Endodermal cell (in vitro differentiated cells): ENCODE data around the gene KIRREL3. TPM values are rescaled to one million over a fixed set of nuclear protein-coding genes. Genes with fewer than 3 reads are reported as not detected.

Experiments
- DNase-seq: peaks from one replicate; pipeline ENCODE4 v3.0.0-alpha.2; 2017
- H3K27ac ChIP-seq: 2 replicates; pipeline ENCODE4 v1.5.1; 2013; ENCODE audit warnings: mild to moderate bottlenecking, low read depth, low read length, moderate library complexity
- H3K27me3 ChIP-seq: 2 replicates; pipeline ENCODE4 v1.6.1; 2013; ENCODE audit warnings: mild to moderate bottlenecking, low read length, moderate library complexity; ENCODE audit not compliant: insufficient read depth, control insufficient read depth, poor library complexity, severe bottlenecking
- H3K36me3 ChIP-seq: 2 replicates; pipeline ENCODE4 v1.7.0; 2013; ENCODE audit warnings: mild to moderate bottlenecking, low read length, moderate library complexity; ENCODE audit not compliant: control insufficient read depth, insufficient read depth
- H3K4me1 ChIP-seq: one replicate; pipeline ENCODE4 v1.7.0; 2013; ENCODE audit warnings: low read length; ENCODE audit not compliant: control insufficient read depth, insufficient read depth
- H3K4me3 ChIP-seq: 2 replicates; pipeline ENCODE4 v1.5.1; 2013; ENCODE audit warnings: mild to moderate bottlenecking, low read length, moderate library complexity
- H3K9ac ChIP-seq: 2 replicates; pipeline ENCODE4 v1.6.1; 2013; ENCODE audit warnings: mild to moderate bottlenecking, low read length, moderate library complexity; ENCODE audit not compliant: poor library complexity, severe bottlenecking; ENCODE audit errors: extremely low read depth
- H3K9me3 ChIP-seq: 2 replicates; pipeline ENCODE4 v1.6.1; 2013; ENCODE audit warnings: mild to moderate bottlenecking, low read length, moderate library complexity; ENCODE audit not compliant: control insufficient read depth
- H3K27ac Mint-ChIP-seq: 2 replicates; pipeline ENCODE4 v1.8.0; 2020; ENCODE audit warnings: mixed read lengths
- H3K27me3 Mint-ChIP-seq: 2 replicates; pipeline ENCODE4 v1.8.0; 2021; ENCODE audit warnings: mild to moderate bottlenecking, mixed read lengths; ENCODE audit not compliant: insufficient read depth
- H3K36me3 Mint-ChIP-seq: 2 replicates; pipeline ENCODE4 v1.8.0; 2020; ENCODE audit warnings: low read depth, mixed read lengths
- H3K4me1 Mint-ChIP-seq: 2 replicates; pipeline ENCODE4 v1.8.0; 2020; ENCODE audit warnings: mixed read lengths
- H3K4me3 Mint-ChIP-seq: 2 replicates; pipeline ENCODE4 v1.8.0; 2020; ENCODE audit warnings: mild to moderate bottlenecking, moderate library complexity, mixed read lengths
- H3K9me3 Mint-ChIP-seq: 2 replicates; pipeline ENCODE4 v1.8.0; 2020; ENCODE audit warnings: mild to moderate bottlenecking, mixed read lengths
- WGBS, 2 experiments: methylation state at CpG; one replicate each; pipeline versions ENCODE4 v1.1.5 to v1.1.7; 2013; ENCODE audit warnings: missing lambda C conversion rate in 2 of 2, mixed read lengths in 1 of 2; ENCODE audit not compliant: insufficient coverage in 1 of 2, insufficient read length in 1 of 2; 5-methylcytosine and 5-hydroxymethylcytosine counted together
- total RNA-seq, 2 donors: library from RNA; stranded (reverse); fragmentation: NEBNext Ultra II Directional in 1 of 2; extraction: Animal tissue kit (Norgen Biotek cat#: 25700) in 1 of 2; gene quantifications; 2 replicates in 1 of 2; 3 replicates in 1 of 2; pipeline ENCODE4 v1.2.1, GENCODE V29; 2021
- TF ChIP-seq, protein P1 (sequence below): fragments of 200-600 bp; sonication (generic); conservative IDR thresholded peaks from 2 replicates; pipeline ENCODE4 v1.5.0; 2021; ENCODE audit warnings: antibody characterized with exemption, mild to moderate bottlenecking

KIRREL3 gene
- total RNA-seq, 2 donors from 2014 or later, result 1.1 to 1.4 TPM

DNA sequence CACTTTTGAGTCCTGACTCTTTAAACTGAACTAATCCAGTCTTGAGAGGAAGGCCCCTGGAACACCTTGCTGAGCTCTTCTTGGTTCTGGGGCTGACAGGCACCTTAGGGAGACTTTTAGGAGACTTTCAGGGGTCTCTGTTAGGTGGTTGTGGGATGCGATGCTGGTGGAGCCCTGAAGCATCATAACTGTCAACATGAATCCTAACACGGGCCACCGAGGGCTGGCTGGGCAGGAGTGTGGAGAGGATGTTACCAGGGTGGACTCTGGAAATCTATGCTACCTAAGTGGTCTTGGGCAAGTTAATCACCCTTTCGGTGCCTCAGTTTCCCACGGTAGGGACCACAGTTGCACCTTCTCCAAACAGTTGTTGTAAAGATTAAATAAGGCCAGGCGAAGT is 538.6 kb downstream of the KIRREL3 start:
- Histone ChIP-seq H3K27ac (no peak overlapping the region), H3K9me3 (peaks cover 5% of the 10 kb centered on the region), H3K27me3 (peaks cover 8% of the 10 kb centered on the region), H3K4me3 (no peak overlapping the region), H3K4me1 (no peaks in the 10 kb centered on the region), H3K9ac (no peak overlapping the region), H3K36me3 (no peaks in the 10 kb centered on the region)
- no peak for DNase-seq
- Mint-ChIP-seq H3K27ac (no peak overlapping the region), H3K4me1 (peaks cover 5% of the 10 kb centered on the region), H3K27me3 (peaks cover 7% of the 10 kb centered on the region), H3K36me3 (no peaks in the 10 kb centered on the region), H3K4me3 (no peak overlapping the region), H3K9me3 (no peaks in the 10 kb centered on the region)
- 87 to 92% methylated on average over 4 to 6 of the region's 6 CpGs for WGBS, 2 experiments
- TF ChIP-seq, protein P1, sequence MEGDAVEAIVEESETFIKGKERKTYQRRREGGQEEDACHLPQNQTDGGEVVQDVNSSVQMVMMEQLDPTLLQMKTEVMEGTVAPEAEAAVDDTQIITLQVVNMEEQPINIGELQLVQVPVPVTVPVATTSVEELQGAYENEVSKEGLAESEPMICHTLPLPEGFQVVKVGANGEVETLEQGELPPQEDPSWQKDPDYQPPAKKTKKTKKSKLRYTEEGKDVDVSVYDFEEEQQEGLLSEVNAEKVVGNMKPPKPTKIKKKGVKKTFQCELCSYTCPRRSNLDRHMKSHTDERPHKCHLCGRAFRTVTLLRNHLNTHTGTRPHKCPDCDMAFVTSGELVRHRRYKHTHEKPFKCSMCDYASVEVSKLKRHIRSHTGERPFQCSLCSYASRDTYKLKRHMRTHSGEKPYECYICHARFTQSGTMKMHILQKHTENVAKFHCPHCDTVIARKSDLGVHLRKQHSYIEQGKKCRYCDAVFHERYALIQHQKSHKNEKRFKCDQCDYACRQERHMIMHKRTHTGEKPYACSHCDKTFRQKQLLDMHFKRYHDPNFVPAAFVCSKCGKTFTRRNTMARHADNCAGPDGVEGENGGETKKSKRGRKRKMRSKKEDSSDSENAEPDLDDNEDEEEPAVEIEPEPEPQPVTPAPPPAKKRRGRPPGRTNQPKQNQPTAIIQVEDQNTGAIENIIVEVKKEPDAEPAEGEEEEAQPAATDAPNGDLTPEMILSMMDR, result no peak

DNA sequence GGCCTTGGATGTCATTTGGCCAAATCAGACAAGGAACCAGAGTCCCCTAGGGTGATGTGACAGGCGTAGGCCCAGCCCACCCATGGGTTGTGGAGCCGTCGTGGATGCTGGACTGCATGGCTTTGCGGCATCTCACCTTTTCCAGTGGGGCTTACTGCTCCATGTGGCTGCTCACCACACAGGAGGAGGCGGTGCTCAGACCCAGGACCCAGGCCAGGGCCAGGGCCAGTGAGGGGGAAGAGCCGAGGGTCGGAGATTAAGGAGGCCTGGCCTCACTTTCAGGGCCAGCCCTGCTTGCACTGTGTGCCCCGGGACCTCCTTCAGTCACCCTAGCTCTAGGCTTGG is 539.5 kb downstream of the KIRREL3 start:
- no peaks in the 10 kb centered on the region for H3K9me3 Mint-ChIP-seq
- Histone ChIP-seq H3K27me3 (peaks cover 8% of the 10 kb centered on the region), H3K9me3 (peaks cover 5% of the 10 kb centered on the region), H3K9ac (no peak overlapping the region), H3K4me3 (no peak overlapping the region), H3K27ac (no peak overlapping the region), H3K4me1 (no peaks in the 10 kb centered on the region), H3K36me3 (no peaks in the 10 kb centered on the region)
- WGBS, 2 experiments, result 89 to 90% methylated on average over 4 to 8 of the region's 8 CpGs
- H3K36me3 Mint-ChIP-seq, result no peaks in the 10 kb centered on the region
- H3K4me1 Mint-ChIP-seq, result peaks cover 6% of the 10 kb centered on the region
- H3K27me3 Mint-ChIP-seq, result peaks cover 7% of the 10 kb centered on the region
- DNase-seq, result no peak
- TF ChIP-seq, protein P1, result no peak
- H3K27ac Mint-ChIP-seq, result no peak overlapping the region
- H3K4me3 Mint-ChIP-seq, result no peak overlapping the region

DNA sequence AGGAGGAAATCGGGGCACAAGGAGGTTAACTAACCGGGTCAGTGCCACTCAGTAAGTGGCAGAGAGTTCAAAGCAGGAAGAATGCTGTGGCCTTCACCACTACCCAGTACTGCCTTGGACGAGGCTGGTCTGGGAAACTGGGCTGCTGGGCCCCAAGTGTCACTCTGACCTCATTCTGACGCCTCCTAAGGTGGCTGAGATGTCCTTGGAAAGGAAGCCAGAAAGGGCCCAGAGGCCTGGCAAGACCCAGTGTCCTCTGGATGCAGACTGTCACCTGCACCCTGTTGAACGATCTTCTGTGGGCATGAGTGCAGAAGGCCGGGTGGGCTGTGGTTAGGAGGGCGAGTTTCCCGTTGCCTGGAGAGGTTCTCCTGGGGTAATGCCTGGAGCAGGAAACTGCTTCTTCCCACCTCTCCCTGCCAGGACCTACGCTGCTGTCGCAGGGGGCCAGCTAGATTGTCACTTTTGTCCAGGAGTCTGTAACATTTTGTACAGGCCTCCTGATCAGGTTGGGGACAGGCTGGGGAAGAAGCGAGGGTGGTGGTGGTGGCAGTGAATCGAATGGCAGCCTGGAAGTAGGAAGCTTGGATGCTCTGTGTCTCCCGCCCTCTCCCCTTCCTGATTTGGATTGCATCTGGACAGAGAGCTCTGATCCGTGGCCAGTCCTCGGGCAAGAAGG is 540.0 kb downstream of the KIRREL3 start:
- DNase-seq, result no peak
- no peak overlapping the region for H3K27ac Mint-ChIP-seq
- peaks cover 8% of the 10 kb centered on the region for H3K27me3 ChIP-seq
- H3K4me3 Mint-ChIP-seq, result no peak overlapping the region
- H3K36me3 ChIP-seq, result no peaks in the 10 kb centered on the region
- WGBS, 2 experiments, result 90 to 97% methylated on average over 11 to 15 of the region's 15 CpGs
- H3K4me1 ChIP-seq, result no peaks in the 10 kb centered on the region
- H3K27ac ChIP-seq, result no peak overlapping the region
- peaks cover 7% of the 10 kb centered on the region for H3K27me3 Mint-ChIP-seq
- no peak overlapping the region for H3K4me3 ChIP-seq
- peaks cover 2% of the 10 kb centered on the region for H3K4me1 Mint-ChIP-seq
- no peaks in the 10 kb centered on the region for H3K36me3 Mint-ChIP-seq
- no peaks in the 10 kb centered on the region for H3K9me3 Mint-ChIP-seq
- H3K9me3 ChIP-seq, result peaks cover 5% of the 10 kb centered on the region
- TF ChIP-seq, protein P1, result no peak
- no peak overlapping the region for H3K9ac ChIP-seq
